GM21360 (cell line): Measurements from ENCODE around the gene ABHD17C.

Source experiments
- ATAC-seq: cut with Tn5 transposase; IDR thresholded peaks from one replicate; pipeline ENCODE4 v1.9.1; 2021; ENCODE audit warnings: mild to moderate bottlenecking, moderate library complexity; ENCODE audit not compliant: unreplicated experiment

Gene ABHD17C

GRCh38 chr15:80780416-80781221 lies 85.5 kb downstream of the ABHD17C start:
- no peak for ATAC-seq

GRCh38 chr15:80783260-80783659 lies 88.2 kb downstream of the ABHD17C start:
- no peak for ATAC-seq

- no peak for ATAC-seq
Observed at GRCh38 chr15:80785335-80785734, 90.2 kb downstream of the ABHD17C start.

DNA sequence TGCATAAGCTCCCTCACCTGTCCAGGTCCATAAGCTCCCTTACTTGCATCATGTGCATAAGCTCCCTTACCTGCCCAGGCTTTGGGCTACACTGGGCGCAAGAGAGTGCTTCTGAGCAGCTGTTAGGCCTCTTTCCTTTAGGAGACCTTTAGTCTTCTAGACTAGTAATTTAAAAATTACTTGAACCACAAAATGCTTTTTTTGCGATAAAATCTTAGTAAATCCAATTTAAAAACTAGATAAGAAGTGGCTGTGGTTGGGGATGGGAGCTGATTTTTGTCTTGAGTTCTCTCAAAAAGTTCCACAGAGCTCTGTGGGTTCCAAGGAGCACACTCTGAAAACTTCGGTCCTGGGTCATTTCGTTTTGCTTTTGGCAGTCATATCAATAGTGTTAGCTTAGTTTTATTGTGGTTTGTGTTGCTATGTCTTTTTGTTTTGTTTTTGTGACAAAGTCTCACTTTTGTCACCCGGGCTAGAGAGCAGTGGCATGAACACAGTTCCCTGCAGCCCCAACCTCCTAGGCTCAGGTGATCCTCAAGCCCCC lies 90.8 kb downstream of the ABHD17C start:
- ATAC-seq = no peak

- ATAC-seq = no peak
Observed at GRCh38 chr15:80787316-80787715, 92.2 kb downstream of the ABHD17C start.

- no peak for ATAC-seq
Observed at GRCh38 chr15:80788536-80788935, 93.4 kb downstream of the ABHD17C start.

GRCh38 chr15:80789296-80789695 lies 94.2 kb downstream of the ABHD17C start:
- ATAC-seq = no peak

- ATAC-seq = no peak
Observed at GRCh38 chr15:80789796-80790195, 94.7 kb downstream of the ABHD17C start.

GRCh38 chr15:80790236-80790635 lies 95.1 kb downstream of the ABHD17C start:
- ATAC-seq = no peak

DNA sequence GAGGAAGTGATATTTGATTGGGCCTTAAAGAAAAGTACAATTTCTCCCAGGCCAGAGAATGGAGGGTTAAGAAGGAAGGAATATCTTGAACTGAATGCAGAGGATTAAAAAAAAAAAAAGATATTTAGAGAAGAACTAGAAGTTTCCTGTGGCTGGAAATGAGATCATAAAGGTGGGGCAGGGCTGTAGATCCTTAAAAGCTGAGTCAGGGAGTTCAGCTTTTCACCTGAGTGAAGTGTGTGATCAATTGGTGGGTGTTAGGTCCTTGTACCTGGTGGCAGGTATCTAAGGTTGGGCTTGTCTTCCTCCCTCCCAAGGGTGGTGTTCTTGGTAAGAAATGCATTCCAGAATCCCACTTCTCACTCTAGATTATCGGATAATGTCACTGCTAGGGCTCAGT lies 95.9 kb downstream of the ABHD17C start:
- no peak for ATAC-seq

- no peak for ATAC-seq
Observed at GRCh38 chr15:80796407-80796806, 101.3 kb downstream of the ABHD17C start.

- no peak for ATAC-seq
Observed at GRCh38 chr15:80798911-80799310, 103.8 kb downstream of the ABHD17C start.

DNA sequence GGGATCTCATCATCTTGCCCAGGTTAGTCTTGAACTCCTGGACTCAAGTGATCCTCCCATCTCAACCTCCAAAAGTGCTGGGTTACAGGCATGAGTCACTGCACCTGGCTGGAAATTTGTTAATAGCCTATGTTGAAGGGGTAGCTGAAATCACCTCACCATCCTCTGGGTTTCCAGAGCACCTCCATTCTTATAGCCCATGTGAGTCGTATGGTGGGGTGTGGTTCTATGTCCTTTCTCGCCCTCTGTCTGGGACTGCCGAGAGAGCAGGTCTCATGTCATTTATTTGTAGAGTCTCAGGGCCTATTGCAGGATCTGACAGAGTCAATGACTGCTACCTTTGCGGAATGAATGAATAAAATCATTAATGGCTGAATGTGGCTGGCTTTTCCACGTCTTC lies 105.0 kb downstream of the ABHD17C start:
- no peak for ATAC-seq

DNA sequence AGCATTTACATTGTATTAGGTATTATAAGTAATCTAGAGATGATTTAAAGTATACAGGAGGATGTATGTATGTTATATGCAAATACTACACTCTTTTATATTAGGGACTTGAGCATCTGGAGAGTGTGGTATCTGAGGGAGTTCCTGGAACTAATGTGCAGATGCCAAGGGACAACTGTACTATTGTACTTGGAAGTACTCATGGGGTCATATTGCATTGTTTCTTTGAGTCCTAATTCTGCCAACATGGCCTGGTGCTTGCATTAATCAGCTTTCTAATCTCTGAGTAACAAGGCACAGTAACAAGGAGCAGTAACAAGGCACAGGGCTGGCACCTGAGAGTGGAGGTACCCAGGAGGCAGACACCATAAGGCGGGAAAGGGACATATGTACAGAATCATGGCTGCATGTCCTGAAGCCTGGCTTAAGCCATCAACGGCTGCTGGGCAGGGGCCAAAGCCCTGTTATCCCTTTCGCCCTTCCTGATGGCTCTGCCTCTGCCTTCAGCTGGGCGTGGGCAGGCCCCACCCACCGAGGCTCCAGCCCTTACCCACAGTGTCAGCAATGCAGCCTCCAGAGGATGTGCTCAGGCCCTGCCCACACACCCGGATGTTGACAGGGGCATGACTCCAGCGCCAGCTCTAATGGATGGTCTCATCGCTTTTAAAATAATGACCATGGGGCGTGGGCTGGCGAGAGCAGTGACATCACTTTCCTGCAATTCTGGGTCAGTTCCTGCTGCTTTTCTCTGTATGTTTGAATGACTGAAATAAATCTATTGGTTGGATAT lies 107.0 kb downstream of the ABHD17C start:
- ATAC-seq = no peak

DNA sequence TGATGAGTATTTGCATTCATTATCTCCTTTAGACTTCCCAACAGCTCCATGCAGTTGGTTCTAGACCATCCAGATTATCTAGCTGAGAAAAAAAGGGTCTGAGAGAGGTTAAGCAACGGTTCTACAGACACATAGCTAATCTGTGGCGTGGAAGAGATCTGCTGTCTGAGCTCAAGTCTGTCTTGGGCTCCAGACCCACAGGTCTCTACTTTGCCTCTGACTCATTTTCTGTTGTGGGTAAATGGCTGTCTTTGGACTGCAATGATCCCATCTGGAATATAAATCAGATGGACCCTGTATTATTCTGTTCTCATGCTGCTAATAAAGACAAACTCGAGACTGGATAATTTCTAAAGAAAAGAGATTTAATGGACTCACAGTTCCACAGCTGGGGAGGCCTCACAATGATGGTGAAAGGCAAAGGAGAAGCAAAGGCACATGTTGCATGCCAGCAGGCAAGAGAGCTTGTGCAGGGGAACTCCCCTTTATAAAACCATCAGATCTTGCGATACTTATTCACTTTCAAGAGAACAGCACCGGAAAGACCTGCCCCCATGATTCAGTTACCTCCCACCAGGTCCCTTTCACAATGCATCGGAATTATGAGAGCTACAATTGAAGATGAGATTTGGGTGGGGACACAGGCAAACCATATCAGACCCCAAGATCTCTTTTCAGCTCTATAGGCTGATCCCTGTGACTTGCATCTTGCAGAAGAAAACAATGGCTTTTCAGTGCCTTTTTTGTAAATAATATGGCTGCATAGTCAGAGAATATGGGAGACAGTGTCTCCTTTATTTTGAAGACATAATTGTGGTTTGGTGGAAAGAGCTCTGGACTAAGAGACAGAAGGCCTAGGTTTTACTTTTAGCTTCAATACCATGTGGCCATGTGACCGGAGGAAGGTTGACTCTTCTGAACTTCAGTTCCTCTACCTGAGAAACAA lies 108.7 kb downstream of the ABHD17C start:
- ATAC-seq = no peak

DNA sequence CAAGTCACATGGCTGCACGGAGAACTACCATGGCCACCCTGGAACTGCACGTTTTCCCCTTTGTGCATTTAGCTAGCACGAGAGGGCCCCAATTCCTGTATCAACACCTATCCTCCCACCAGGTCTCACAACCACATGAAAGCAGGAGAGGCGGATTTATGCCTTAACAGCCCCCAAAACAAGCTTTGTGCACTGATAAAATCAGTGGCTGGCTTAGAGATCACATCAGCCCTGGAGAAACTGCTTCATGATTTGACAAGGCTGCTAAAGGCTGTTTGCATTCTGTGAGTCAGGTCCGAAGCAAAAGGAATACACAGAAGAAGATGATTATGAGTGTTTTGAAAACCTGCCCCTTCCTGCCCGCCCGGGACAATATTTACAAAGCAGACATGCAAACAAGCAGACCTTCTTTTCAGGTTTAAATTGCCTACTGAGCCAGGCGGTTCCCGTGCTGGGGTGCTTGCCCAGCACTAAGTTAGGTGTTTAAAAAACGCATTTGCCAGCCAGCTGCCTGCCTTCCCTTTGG lies 109.9 kb downstream of the ABHD17C start:
- no peak for ATAC-seq
